NCI-H2196 treated with DMSO at 0.1 percent for 48 hours (cell line): ENCODE measurements around the gene SPEG.

Source experiments
- DNase-seq: peaks from one replicate; lab custom pipeline; 2025; ENCODE audit not compliant: unreplicated experiment; lab: John Stamatoyannopoulos, UW

The SPEG gene

GRCh38 chr2:219543596-219544358 is 109.1 kb downstream of the SPEG start, which contains the start of the genes CHPF and TMEM198:
Gene CHPF, minus strand, starts transcription at chr2:219543809. Its CDS starts 271 bp downstream, at chr2:219543538.
Gene TMEM198, plus strand, starts transcription at chr2:219544028. Its CDS starts 700 bp downstream, at chr2:219544728.
- DNase-seq = peak; percentile 97

- DNase-seq = no peak
Observed at GRCh38 chr2:219544567-219544966, 109.9 kb downstream of the SPEG start.

- DNase-seq = no peak
Observed at GRCh38 chr2:219545295-219545942, 110.8 kb downstream of the SPEG start.

GRCh38 chr2:219545943-219546352 is 111.3 kb downstream of the SPEG start:
- no peak for DNase-seq

GRCh38 chr2:219547621-219548020 is 113.0 kb downstream of the SPEG start:
- DNase-seq = no peak
